GM18909 (cell line): ENCODE results near the gene KIF5A.

Experiments used
- ATAC-seq: cut with Tn5 transposase; IDR thresholded peaks from one replicate; pipeline ENCODE4 v1.9.1; 2021; ENCODE audit warnings: mild to moderate bottlenecking; ENCODE audit not compliant: unreplicated experiment, poor library complexity

Gene KIF5A

GRCh38 chr12:57603815-57604453 lies 54.1 kb downstream of the KIF5A start:
- no peak for ATAC-seq

- peak; percentile 70 for ATAC-seq
Measured at GRCh38 chr12:57604454-57604991, 54.7 kb downstream of the KIF5A start, which contains the start of gene DTX3. TSS of gene DTX3 (plus strand) at chr12:57604824. CDS start at chr12:57606518, 1,694 bp downstream.

- peak; percentile 24 for ATAC-seq
Measured at GRCh38 chr12:57604992-57605810, 55.4 kb downstream of the KIF5A start.

GRCh38 chr12:57605811-57606311 lies 56.0 kb downstream of the KIF5A start:
- ATAC-seq: no peak

- ATAC-seq: no peak
Measured at GRCh38 chr12:57606399-57606798, 56.6 kb downstream of the KIF5A start.

- ATAC-seq: no peak
Measured at GRCh38 chr12:57606821-57607220, 57.0 kb downstream of the KIF5A start.

GRCh38 chr12:57607958-57608663 lies 58.3 kb downstream of the KIF5A start:
- no peak for ATAC-seq

GRCh38 chr12:57609101-57609780 lies 59.4 kb downstream of the KIF5A start:
- no peak for ATAC-seq

GRCh38 chr12:57609781-57610553 lies 60.1 kb downstream of the KIF5A start:
- ATAC-seq: no peak

GRCh38 chr12:57610554-57611107 lies 60.8 kb downstream of the KIF5A start:
- no peak for ATAC-seq

GRCh38 chr12:57611108-57611826 lies 61.4 kb downstream of the KIF5A start, which contains the start of gene ARHGEF25:
TSS of gene ARHGEF25 (plus strand) at chr12:57611435. CDS start at chr12:57611895, 460 bp downstream.
- no peak for ATAC-seq

- no peak for ATAC-seq
Measured at GRCh38 chr12:57611827-57612710, 62.2 kb downstream of the KIF5A start.

GRCh38 chr12:57612711-57613426 lies 63.0 kb downstream of the KIF5A start:
- no peak for ATAC-seq

GRCh38 chr12:57613427-57614109 lies 63.7 kb downstream of the KIF5A start:
- ATAC-seq: no peak

GRCh38 chr12:57614178-57614947 lies 64.5 kb downstream of the KIF5A start:
- peak; percentile 67 for ATAC-seq
